Central memory CD4-positive, alpha-beta T cell (primary cell): ENCODE results near the gene MUC3A.

Experiments
- DNase-seq: peaks from one replicate; pipeline ENCODE4 v3.0.0; 2022

Gene MUC3A

GRCh38 chr7:100947792-100948191 lies 1.5 kb upstream of the MUC3A start:
- no peak for DNase-seq

- no peak for DNase-seq
Measured at GRCh38 chr7:100949933-100950443, 654 bp downstream of the MUC3A start.

- no peak for DNase-seq
Measured at GRCh38 chr7:100951172-100951571, 1.8 kb downstream of the MUC3A start.

- DNase-seq: no peak
Measured at GRCh38 chr7:100951888-100952560, 2.7 kb downstream of the MUC3A start.

GRCh38 chr7:100952641-100953040 lies 3.3 kb downstream of the MUC3A start:
- no peak for DNase-seq

GRCh38 chr7:100957832-100958421 lies 8.6 kb downstream of the MUC3A start:
- DNase-seq: no peak

GRCh38 chr7:100959894-100960293 lies 10.6 kb downstream of the MUC3A start:
- no peak for DNase-seq

GRCh38 chr7:100962537-100962936 lies 13.2 kb downstream of the MUC3A start:
- no peak for DNase-seq

- DNase-seq: no peak
Measured at GRCh38 chr7:100963386-100963785, 14.1 kb downstream of the MUC3A start.

GRCh38 chr7:100963874-100964273 lies 14.5 kb downstream of the MUC3A start:
- DNase-seq: no peak

- DNase-seq: no peak
Measured at GRCh38 chr7:100964630-100965029, 15.3 kb downstream of the MUC3A start.

GRCh38 chr7:100965045-100965722 lies 15.8 kb downstream of the MUC3A start:
- no peak for DNase-seq

- DNase-seq: peak; percentile 44
Measured at GRCh38 chr7:100965723-100966541, 16.6 kb downstream of the MUC3A start.

- no peak for DNase-seq
Measured at GRCh38 chr7:100966542-100967291, 17.4 kb downstream of the MUC3A start.

- DNase-seq: no peak
Measured at GRCh38 chr7:100967292-100967863, 18.0 kb downstream of the MUC3A start.

GRCh38 chr7:100968031-100968430 lies 18.7 kb downstream of the MUC3A start:
- DNase-seq: no peak

GRCh38 chr7:100968650-100969049 lies 19.3 kb downstream of the MUC3A start:
- DNase-seq: no peak

- DNase-seq: no peak
Measured at GRCh38 chr7:100969066-100969615, 19.8 kb downstream of the MUC3A start, which contains the start of gene MUC12. TSS of gene MUC12 (plus strand) at chr7:100969565. CDS start at chr7:100969623, 58 bp downstream.

GRCh38 chr7:100971111-100972001 lies 22.0 kb downstream of the MUC3A start:
- no peak for DNase-seq

- DNase-seq: no peak
Measured at GRCh38 chr7:100972002-100972347, 22.6 kb downstream of the MUC3A start.

GRCh38 chr7:100974021-100974420 lies 24.7 kb downstream of the MUC3A start:
- no peak for DNase-seq
